T-helper 2 cell (primary cell): ENCODE results near the gene CEP126.

Experiments used
- DNase-seq, 5 experiments: peaks; one replicate each; pipeline versions ENCODE4 v3.0.0 to v3.0.0-alpha.2; 2012 to 2022

Gene CEP126

DNA sequence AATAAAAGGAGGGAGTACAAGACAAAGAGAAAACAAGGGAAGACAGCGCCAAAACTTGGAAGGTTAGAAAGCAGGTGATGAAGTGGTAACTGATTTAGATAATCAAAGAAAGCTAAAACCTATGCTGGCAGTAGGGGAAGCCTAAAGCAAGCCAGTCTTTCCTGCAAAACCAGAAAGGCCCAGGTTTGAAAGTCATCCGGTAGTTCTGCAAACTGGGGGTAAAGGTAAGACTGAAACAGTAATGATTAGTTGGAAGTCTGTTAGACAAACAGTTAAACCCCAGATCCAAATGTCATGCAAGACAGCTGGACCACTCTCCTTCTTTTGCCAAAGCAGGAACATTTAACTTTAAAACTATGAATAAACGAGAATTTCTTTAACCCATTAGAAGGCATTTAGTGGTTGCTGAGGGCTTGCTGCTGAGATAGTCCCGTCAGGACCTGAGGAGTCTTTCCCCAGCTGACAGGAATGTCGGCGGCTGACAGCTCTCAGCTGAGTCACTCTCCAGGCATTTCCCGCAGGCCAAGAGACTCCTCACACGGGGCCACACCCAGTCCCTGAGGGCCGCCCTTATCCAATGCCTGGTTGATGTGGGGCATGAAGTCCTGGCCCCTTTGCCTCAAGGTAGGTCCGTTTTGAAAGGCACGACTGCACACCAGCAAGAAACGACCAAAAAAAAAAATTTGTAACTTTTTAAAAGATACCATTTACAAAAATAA, 96.1 kb downstream of the CEP126 start:
- no peak for DNase-seq

- peak in 1 of 5 experiments; percentile 90 for DNase-seq
Observed at GRCh38 chr11:102012946-102013345, 98.1 kb downstream of the CEP126 start.

- DNase-seq = no peak
Observed at GRCh38 chr11:102014756-102015155, 99.9 kb downstream of the CEP126 start.

DNA sequence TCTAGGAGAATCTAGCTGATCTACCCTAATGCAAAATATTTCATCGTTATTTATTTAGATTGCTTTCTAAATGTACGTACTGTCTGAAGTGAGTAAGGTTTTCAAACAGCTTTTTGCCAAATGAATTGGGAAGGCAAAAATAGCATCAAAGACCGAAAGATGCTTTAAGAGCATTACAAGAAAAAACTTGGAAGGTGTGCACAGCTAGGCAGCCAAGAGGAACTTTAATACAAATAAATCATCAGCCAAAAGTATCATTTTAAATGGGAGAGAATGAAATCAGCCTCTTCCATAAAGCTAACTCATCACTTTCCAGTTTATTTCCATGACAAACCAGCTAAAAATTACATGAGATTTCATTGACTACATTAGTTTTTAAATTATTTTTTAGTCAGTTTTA, 102.2 kb downstream of the CEP126 start:
- no peak for DNase-seq

DNA sequence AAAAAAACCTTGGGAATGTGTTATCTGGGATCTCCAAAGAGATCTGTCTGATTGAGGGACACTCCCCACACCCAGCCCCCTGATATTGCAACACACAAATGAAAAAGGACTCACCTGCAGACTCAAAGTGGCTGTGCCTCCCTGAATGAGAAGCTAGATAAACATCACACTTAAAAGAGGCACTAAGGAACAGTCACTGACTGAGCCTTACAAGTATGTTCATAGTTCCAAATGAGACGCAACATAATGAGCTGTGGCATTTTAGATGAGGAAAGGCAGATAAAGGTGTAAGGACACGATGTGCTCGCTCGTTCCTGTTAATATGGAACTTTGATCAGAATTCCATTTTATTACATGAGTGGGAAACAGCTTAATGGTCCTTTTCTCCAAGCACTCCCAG, 111.4 kb downstream of the CEP126 start:
- DNase-seq = no peak

GRCh38 chr11:102026959-102027358, 112.1 kb downstream of the CEP126 start:
- no peak for DNase-seq

- no peak for DNase-seq
Observed at GRCh38 chr11:102036757-102037156, 121.9 kb downstream of the CEP126 start.

GRCh38 chr11:102046841-102047240, 132.0 kb downstream of the CEP126 start:
- DNase-seq = no peak

DNA sequence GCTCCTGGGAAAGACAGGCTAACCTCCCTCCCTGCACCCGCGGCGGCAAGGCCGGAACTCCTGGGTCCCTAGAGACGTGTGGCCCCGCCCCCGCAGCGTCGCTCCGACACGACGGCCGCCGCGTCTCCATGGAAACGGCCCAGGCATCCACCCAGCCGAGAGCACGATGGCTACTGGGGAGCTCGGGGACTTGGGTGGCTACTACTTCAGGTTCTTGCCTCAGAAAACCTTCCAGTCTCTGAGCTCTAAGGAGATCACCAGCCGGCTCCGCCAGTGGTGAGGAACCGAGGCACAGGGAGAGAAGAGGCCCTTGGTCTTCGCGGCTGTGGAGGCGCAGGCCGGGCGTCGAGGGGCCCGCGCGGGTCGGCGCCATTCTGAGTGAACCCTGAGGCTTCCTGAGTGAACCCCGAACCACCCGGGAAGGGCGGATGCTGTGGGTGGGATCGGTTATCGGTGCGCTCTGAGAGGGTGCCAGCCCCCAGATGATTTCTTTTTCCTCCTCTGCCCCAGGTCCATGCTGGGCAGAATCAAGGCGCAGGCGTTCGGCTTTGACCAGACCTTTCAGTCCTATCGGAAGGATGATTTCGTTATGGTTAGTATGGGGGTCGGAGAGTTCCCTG, 132.6 kb downstream of the CEP126 start, which contains the start of gene CFAP300:
Gene CFAP300 (plus strand): TSS at position 133 of the 620 bp plus-strand sequence. CDS start 34 bp downstream, at position 167.
- DNase-seq = peak in 3 of 5 experiments; percentile 14 to 60 (median 18)
